Measurements from ENCODE around the gene HES4. TPM values are rescaled to one million over a fixed set of nuclear protein-coding genes. Genes with fewer than 3 reads are reported as not detected.

The HES4 gene
- total and polyA plus RNA-seq, 2 of the 13 experiments (the other 11 are each of a cell fraction or from before 2014, with no cell fraction given): 8.8 to 10.6 TPM

GRCh38 chr1:975896-976683, 23.8 kb downstream of the HES4 start (continued):
- TF ChIP-seq SRY (CRISPR knock-in tag; IDR thresholded peaks at IDR 0.05) (no peak), MEF2D (CRISPR knock-in tag; IDR thresholded peaks at IDR 0.05) (no peak), NR3C1 (CRISPR knock-in tag; IDR thresholded peaks at IDR 0.05) (no peak), ZNF674 (CRISPR knock-in tag; IDR thresholded peaks at IDR 0.05; ENCODE audit: low read depth) (no peak), KDM3A (CRISPR knock-in tag; IDR thresholded peaks at IDR 0.05; ENCODE audit: low read depth) (no peak; the same call in 1 of the 2 replicates), AFF4 (CRISPR knock-in tag; IDR thresholded peaks at IDR 0.05) (no peak), ZNF672 (CRISPR knock-in tag; IDR thresholded peaks at IDR 0.05) (no peak), MAFF (IDR thresholded peaks at IDR 0.05; ENCODE audit: low read depth, low read length) (no peak), ZNF776 (CRISPR knock-in tag; IDR thresholded peaks at IDR 0.05) (peak; percentile 76; the same call in 1 of the 2 replicates), ZNF263 (CRISPR knock-in tag; IDR thresholded peaks at IDR 0.05) (no peak), ATF3 (CRISPR knock-in tag; IDR thresholded peaks at IDR 0.05) (no peak), GMEB1 (CRISPR knock-in tag; IDR thresholded peaks at IDR 0.05; ENCODE audit: borderline replicate concordance) (no peak), ZNF879 (CRISPR knock-in tag; IDR thresholded peaks at IDR 0.05) (no peak), HCFC1 (IDR thresholded peaks at IDR 0.05; ENCODE audit: low read depth, low read length) (no peak), NR2F2 (IDR thresholded peaks at IDR 0.05; ENCODE audit: borderline replicate concordance, low read depth) (no peak), PPARG (CRISPR knock-in tag; conservative IDR thresholded peaks at IDR 0.05) (no peak), ZBTB44 (CRISPR knock-in tag; IDR thresholded peaks at IDR 0.05) (no peak), ZNF558 (CRISPR knock-in tag; IDR thresholded peaks at IDR 0.05; ENCODE audit: borderline replicate concordance) (no peak), CHD4 (IDR thresholded peaks at IDR 0.05; ENCODE audit: borderline replicate concordance, low read length) (no peak), EED (CRISPR knock-in tag; IDR thresholded peaks at IDR 0.05) (no peak), AGO1 (IDR thresholded peaks at IDR 0.05; ENCODE audit: low read depth, low read length, poor library complexity, severe bottlenecking) (no peak), SOX5 (CRISPR knock-in tag; IDR thresholded peaks at IDR 0.05; ENCODE audit: borderline replicate concordance) (no peak), ZNF660 (CRISPR knock-in tag; IDR thresholded peaks at IDR 0.05; ENCODE audit: borderline replicate concordance, low read depth) (no peak)

All from HepG2 (cell line).